ENCODE results near the gene SNED1.

Gene SNED1

DNA sequence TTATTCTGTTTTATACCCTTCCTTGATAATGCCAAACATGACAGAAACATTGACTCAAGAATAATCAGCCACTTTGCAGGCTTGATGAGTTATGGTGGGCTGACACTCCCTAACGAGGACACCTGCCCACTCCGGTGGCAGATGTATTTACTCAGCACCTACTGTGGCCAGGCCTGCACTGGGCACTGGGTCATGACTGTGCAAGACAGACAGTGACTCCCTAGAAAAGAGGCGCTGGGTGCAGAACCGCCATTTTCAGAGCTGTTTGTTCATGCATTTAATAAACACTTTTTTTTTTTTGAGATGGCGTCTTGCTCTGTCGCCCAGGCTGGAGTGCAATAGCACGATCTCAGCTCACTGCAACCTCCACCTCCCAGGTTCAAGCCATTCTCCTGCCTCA is 32.5 kb downstream of the SNED1 start:
- no peak for FAIRE-seq

- no peak for FAIRE-seq
These were observed 33.2 kb downstream of the SNED1 start for GRCh38 chr2:241031436-241032165.

DNA sequence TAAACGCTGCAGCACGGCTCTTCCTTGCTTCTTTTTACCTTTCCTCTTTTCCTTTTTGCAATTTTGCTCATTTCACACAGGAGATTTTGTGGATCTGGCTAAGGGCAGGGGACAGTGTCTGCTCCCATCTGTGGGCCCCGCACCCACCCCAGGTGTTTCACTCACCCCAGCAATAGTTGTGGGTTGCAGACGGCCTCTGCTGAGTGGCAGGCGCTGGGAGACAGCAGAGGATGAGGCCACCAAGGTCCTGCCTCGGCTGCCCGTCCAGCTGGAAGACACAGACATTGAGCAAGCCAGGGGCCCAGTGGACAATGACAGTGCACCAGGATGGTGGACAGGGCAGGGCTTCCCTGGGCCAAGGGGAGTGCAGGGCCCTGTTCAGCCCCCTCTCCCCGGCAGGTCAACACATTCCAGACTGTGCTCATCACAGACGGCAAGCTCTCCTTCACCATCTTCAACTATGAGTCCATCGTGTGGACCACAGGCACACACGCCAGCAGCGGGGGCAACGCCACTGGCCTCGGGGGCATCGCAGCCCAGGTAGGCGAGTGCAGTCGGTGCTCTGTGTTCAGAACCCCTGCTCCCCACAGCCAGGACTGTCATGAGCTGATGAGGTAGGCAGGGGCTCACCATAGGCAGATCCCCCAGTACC is 35.0 kb downstream of the SNED1 start:
- FAIRE-seq, result no peak

GRCh38 chr2:241033994-241034393 is 35.6 kb downstream of the SNED1 start:
- FAIRE-seq, result no peak

- FAIRE-seq, result no peak
These were observed 36.2 kb downstream of the SNED1 start for GRCh38 chr2:241034490-241035141.

DNA sequence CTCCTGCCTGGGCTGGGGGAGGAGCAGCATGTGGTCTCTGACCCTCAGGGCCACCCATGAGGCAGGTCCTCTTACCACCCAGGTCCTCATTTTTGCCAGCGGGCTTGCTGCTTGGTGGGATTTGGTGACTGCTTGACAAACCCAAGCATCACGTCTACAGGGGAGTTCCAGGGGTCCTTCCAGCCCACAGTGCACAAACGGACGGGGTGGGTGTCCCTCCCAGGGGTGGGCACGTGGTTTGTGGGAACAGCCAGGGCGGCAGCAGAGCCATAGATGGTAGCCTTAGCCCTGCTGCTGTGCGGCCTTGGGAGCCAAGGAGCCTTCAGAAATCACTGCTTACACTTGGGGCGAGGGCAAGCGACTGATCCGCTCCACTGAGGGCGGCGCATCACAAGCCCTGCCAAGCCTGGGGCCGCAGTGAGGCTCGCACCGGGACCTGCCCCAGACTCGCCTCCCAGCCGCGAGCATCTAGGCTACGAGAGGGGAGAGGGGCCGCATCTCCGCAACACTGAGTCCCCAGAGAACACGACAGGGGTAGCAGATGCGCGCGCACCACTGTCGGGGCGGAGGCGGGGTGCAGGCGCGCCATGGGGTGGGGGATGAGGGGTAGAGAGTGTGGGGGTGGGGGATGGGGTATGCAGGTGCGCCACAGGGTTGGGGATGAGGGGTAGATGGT is 36.9 kb downstream of the SNED1 start:
- no peak for FAIRE-seq

GRCh38 chr2:241035818-241036396 is 37.5 kb downstream of the SNED1 start:
- FAIRE-seq, result no peak

- no peak for FAIRE-seq
These were observed 38.1 kb downstream of the SNED1 start for GRCh38 chr2:241036397-241036963.

DNA sequence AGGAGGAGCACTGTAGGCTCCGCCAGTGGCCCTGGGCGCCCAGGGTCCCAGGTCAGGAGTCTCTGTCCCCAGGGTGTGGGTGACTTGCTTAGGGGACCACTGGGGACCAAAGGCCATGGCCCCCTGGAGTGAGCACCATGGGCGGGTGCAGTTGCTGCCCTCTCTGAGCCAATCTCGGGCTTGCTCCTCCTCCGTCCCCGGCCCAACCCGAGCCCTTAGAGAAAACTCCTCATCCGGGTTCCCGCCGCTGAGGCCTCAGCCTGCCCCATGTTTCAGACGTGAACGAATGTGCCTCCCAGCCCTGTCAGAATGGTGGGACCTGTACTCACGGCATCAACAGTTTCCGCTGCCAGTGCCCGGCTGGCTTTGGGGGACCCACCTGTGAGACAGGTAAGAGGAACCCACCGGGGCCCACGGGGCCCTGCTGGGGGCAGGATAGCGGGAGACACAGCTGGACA is 38.6 kb downstream of the SNED1 start:
- FAIRE-seq, result no peak

- no peak for FAIRE-seq
These were observed 39.1 kb downstream of the SNED1 start for GRCh38 chr2:241037498-241037897.

DNA sequence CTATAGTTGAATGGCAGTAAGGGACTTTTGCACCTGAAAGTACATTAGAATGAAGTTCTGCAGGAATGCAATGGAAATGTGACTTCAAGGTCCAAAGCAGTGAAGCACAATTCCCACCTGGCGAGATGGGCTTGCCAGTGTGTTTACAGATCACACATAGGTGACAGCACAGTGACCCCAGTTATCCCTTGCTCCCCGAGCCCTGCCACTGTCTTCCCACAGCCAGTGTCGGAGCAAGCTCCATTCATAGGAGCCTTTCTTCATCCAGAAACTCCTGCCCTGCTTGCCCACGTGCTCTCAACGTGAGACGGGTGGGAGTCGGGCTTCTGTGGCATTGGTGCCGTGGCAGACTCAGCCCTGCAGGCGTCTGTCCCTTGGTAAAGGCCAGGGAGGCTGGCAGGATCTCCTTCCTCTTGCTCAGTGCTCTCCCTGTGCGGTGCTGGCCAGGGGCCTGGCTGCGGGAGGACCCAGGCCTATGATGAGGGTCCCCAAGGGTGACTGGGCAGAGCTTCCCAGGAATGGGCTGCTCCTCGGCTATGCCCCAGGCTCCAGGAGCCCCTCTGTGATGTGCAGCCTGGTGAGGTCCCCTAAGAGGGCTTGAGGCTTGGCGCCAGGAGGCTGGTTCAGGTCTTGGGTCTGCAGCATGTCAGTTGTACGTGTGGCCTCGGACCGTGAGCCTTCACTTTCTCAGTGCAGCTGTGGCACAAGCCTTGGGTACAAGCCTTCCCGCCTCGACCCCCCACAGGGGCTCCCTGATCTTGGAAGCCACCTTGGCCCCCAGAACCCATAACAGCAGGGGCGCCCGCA is 40.2 kb downstream of the SNED1 start:
- no peak for FAIRE-seq

DNA sequence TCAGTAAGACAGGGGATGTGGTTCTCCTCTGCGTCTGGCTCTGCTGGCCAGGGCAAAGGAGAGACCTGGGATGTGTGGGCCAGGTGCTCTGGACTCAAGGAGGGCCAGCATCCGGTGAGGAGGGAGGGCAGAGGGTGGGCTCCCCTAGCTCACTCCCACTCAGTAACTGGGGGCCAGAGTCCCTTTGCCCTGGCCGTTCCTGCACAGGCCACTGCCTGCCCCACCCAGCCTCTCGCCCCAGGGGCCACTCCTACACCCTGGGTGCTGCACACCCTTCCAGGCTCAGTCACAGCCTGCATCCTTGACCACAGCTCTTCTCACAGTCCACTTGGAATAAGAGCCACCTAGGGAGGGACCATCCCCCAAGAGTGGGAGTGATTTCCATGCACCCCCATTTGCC is 41.0 kb downstream of the SNED1 start:
- FAIRE-seq, result no peak

DNA sequence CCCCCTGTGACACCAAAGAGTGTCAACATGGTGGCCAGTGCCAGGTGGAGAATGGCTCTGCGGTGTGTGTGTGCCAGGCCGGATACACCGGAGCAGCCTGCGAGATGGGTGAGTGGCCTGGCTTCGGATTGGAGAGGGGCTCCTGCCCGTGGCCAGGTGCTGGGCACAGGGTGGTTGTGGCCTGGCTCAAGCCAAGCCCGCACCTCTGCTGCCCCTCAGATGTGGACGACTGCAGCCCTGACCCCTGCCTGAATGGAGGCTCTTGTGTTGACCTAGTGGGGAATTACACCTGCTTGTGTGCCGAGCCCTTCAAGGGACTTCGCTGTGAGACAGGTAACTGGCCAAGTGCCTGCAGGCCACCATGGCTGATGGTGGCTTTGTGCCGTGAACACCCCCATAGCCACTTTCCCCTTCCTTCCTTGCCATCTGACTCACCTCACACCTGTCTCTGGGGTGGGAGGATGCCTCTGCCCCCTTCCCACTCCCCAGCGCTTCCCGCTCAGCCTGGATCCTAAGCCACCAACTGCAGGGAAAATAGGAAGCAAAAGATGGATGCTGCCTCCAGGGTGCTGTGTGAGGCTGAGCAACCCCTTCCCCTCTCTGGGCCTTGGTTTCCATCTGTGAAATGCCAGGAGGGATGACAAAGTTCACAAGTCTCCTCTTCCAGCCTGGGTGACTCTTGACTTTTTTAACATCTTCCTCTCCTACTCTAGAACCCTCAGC is 41.8 kb downstream of the SNED1 start:
- FAIRE-seq, result no peak

- no peak for FAIRE-seq
These were observed 43.3 kb downstream of the SNED1 start for GRCh38 chr2:241041589-241042158.

- no peak for FAIRE-seq
These were observed 45.2 kb downstream of the SNED1 start for GRCh38 chr2:241043581-241043980.

DNA sequence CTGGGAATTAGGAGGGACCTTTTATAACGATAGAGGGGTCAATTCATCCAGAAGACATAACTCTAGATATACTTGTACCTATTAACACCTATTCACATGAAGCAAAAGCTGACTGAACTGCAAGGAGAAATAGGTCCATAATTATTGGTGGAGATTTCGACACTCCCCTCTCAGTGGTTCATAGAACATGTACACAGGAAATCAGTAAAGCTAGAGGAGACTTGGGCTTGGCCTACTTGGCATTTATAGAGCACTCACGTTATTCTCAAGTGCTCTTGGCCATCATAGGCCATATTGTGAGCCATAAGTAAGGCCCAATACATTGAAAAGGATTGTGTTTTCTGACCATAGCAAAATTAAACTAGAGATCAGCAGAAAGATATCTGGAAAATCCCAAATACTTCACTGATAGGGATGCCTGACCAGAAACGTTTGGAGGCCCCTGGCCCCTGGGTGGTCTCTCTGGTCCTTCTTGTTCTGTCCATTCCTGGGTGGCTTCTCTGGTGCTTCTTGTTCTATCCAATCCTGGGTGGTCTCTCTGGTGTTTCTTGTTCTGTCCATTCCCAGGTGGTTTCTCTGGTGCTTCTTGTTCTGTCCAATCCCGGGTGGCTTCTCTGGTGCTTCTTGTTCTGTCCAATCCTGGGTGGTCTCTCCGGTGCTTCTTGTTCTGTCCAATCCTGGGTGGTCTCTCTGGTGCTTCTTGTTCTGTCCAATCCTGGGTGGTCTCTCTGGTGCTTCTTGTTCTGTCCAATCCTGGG is 49.0 kb downstream of the SNED1 start:
- no peak for FAIRE-seq

DNA sequence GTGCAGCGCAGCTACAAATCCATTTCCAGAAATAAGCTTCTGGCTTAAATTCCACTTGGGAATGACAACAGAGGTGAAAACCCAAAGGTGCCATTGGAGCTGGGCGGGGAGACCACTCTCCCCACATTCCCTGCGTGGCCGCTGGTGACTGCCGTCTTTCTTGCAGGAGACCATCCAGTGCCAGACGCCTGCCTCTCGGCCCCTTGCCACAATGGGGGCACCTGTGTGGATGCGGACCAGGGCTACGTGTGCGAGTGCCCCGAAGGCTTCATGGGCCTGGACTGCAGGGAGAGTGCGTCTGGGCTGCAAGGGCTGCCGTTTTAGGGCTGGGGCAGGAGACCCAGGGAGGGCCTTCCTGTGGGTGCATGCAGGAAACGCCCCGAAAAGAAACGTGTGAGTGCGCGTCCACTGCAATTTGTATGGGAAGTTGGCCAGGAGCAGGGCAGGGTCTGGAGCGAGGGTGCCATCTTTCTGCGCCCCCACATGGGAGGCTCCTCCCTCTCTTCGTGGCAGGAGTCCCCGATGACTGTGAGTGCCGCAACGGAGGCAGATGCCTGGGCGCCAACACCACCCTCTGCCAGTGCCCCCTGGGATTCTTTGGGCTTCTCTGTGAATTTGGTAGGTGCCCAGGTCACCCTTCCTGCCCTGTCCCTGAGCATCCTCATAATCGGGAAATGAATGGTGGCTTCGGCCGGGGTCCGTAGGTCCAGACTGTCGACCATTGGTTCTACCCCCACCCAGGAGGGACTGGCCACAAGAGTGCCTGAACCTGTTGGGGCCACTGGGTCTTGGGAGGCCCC is 49.9 kb downstream of the SNED1 start:
- no peak for FAIRE-seq

DNA sequence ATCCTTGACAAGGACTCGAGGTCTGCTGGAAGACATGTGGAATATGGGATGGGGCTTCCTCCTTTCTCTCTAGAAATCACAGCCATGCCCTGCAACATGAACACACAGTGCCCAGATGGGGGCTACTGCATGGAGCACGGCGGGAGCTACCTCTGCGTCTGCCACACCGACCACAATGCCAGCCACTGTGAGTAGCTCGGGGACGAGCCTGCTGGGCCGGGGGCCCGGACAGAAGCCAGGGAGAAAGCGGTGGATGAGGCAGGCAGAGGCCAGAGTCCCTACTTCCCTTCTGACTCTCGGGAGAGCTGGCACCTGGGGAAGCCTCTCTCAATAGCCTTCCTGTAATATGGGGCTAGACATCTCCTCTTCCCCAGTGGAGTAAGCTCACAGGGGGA is 50.5 kb downstream of the SNED1 start:
- FAIRE-seq, result no peak

Measured in G401.6 (cell line).